Effector memory CD8-positive, alpha-beta T cell (primary cell): ENCODE results near the gene AIMP2.
"Not testable (repeated sequence)": the region's sequence is repeated elsewhere in the genome, so short reads cannot be mapped to it uniquely, and the experiment has no call there.

ENCODE experiments used
- ATAC-seq: fragments of 150-1000 bp; cut with Tn5 transposase; replicated peaks from 2 replicates; pipeline ENCODE4 v1.10.0; 2021; ENCODE audit warnings: mild to moderate bottlenecking, moderate library complexity
- DNase-seq, 3 experiments: peaks; one replicate each; pipeline ENCODE4 v3.0.0; 2021
- H3K27ac Mint-ChIP-seq, 2 donors: one replicate each; pipeline ENCODE4 v1.8.0; 2022; ENCODE audit warnings: mild to moderate bottlenecking in 2 of 2, mixed read lengths in 2 of 2, moderate library complexity in 2 of 2
- H3K27me3 Mint-ChIP-seq, 2 donors: one replicate each; pipeline ENCODE4 v1.8.0; 2022; ENCODE audit warnings: mixed read lengths in 2 of 2
- H3K36me3 Mint-ChIP-seq: one replicate; pipeline ENCODE4 v1.8.0; 2022; ENCODE audit warnings: mild to moderate bottlenecking, moderate library complexity, mixed read lengths; ENCODE audit not compliant: insufficient read depth
- H3K4me1 Mint-ChIP-seq, 2 donors: one replicate each; pipeline ENCODE4 v1.8.0; 2022; ENCODE audit warnings: low read depth in 2 of 2, mixed read lengths in 2 of 2
- H3K4me3 Mint-ChIP-seq, 2 donors: one replicate each; pipeline ENCODE4 v1.8.0; 2022; ENCODE audit warnings: mild to moderate bottlenecking in 2 of 2, mixed read lengths in 2 of 2, moderate library complexity in 2 of 2
- H3K9me3 Mint-ChIP-seq, 2 donors: one replicate each; pipeline ENCODE4 v1.8.0; 2022; ENCODE audit warnings: mixed read lengths in 2 of 2
- total RNA-seq, 9 experiments: gene quantifications; one replicate each; lab custom pipeline; 2026; lab: John Stamatoyannopoulos, UW

The AIMP2 gene
- total RNA-seq = 4.0 to 67.9 (median 11.1) reads per million in 9 experiments

- Mint-ChIP-seq H3K36me3 (peaks cover 11% of the 10 kb centered on the region), H3K4me1 (peaks cover 14 to 24% of the 10 kb centered on the region in 2 donors), H3K9me3 (no peaks in the 10 kb centered on the region), H3K27me3 (no peaks in the 10 kb centered on the region), H3K27ac (peak within 1 kb of the TSS; percentile 87 to 93), H3K4me3 (peak within 1 kb of the TSS; percentile 83 to 88)
- ATAC-seq (peak; percentile 87), DNase-seq (peak; percentile 94 to 96 (median 95))
These were observed at the start of gene AIMP2, which contains the start of gene PMS2 for GRCh38 chr7:6008668-6009611. Gene AIMP2, plus strand, starts transcription at chr7:6009272. Its CDS starts 92 bp downstream, at chr7:6009364. Gene PMS2, minus strand, starts transcription at chr7:6009049. Its CDS starts 30 bp downstream, at chr7:6009019.

DNA sequence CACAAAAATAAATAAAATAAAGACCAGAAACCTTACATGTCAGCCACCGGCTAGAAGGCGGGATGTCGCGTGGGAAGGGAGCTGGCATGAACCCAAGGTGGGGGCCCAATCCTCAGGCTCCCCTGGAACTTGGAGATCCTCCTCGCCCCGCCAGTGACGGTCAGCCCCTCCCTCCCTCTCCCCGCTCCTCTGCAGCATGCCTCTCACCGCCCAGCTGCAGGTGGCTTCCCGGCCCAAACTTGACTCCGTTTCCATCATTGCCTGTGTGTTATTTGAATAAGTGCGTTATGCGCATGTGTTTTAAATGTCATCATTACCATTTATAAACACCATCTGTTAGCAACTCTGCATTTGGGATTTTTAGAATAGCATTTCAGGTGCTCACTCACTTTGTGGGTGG, 45.9 kb upstream of the AIMP2 start:
- not testable (repeated sequence) for H3K4me1 Mint-ChIP-seq, H3K27ac Mint-ChIP-seq, H3K36me3 Mint-ChIP-seq, ATAC-seq, H3K4me3 Mint-ChIP-seq, DNase-seq, H3K9me3 Mint-ChIP-seq, H3K27me3 Mint-ChIP-seq

DNA sequence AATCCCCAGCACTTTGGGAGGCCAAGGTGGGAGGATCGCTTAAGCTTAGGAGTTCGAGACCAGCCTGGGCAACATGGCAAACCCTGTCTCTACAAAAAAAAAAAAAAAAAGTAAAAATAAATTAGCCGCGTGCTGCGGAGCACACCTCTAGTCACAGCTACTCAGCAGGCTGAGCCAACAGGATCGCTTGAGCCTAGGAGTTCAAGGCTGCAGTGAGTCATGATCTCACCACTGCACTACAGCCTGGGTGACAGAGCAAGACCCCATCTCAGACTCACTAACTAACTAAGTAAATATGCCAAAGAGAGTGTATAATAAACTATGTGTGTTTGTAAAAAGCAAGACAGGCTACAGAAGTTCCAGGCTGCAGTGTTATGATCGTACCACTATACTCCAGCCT, 45.3 kb upstream of the AIMP2 start:
- H3K4me1 Mint-ChIP-seq, H3K4me3 Mint-ChIP-seq, DNase-seq, ATAC-seq, H3K36me3 Mint-ChIP-seq, H3K9me3 Mint-ChIP-seq, H3K27me3 Mint-ChIP-seq, H3K27ac Mint-ChIP-seq: not testable (repeated sequence)

- not testable (repeated sequence) for DNase-seq, H3K4me1 Mint-ChIP-seq, H3K4me3 Mint-ChIP-seq, H3K27ac Mint-ChIP-seq, H3K27me3 Mint-ChIP-seq, ATAC-seq, H3K36me3 Mint-ChIP-seq, H3K9me3 Mint-ChIP-seq
These were observed 38.6 kb upstream of the AIMP2 start, which contains the start of gene RSPH10B for GRCh38 chr7:5970347-5970911. Gene RSPH10B, minus strand, starts transcription at chr7:5970689. Its CDS starts 3,573 bp downstream, at chr7:5967116.

DNA sequence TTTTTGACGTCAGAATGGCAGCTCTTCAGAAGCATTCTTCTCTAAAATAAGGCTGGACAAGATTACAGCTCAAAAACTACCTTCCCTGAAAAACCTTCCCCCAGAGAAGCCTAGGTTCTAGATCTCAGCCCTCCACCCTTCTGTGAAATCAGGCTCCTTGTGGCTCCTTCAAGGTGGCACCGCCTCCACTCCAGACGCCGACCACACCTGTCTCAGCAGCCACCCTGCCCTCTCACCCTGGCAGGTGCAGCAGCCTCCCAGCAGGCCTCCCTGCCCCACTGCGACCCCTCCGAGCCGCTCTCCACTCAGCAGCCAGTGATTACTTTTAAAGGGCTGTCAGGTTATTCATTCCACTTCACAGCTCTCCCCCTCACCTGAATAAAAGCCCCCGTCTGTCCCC, 35.5 kb upstream of the AIMP2 start:
- peaks cover 12% of the 10 kb centered on the region for H3K36me3 Mint-ChIP-seq
- ATAC-seq, H3K9me3 Mint-ChIP-seq, H3K4me1 Mint-ChIP-seq, H3K27me3 Mint-ChIP-seq, H3K27ac Mint-ChIP-seq, H3K4me3 Mint-ChIP-seq, DNase-seq: not testable (repeated sequence)

GRCh38 chr7:5979680-5980314, 29.3 kb upstream of the AIMP2 start:
- H3K36me3 Mint-ChIP-seq = peaks cover 36% of the 10 kb centered on the region
- not testable (repeated sequence) for ATAC-seq, H3K27ac Mint-ChIP-seq, H3K4me1 Mint-ChIP-seq, H3K9me3 Mint-ChIP-seq, DNase-seq, H3K27me3 Mint-ChIP-seq, H3K4me3 Mint-ChIP-seq

GRCh38 chr7:5987061-5987460, 22.0 kb upstream of the AIMP2 start:
- H3K9me3 Mint-ChIP-seq, H3K4me1 Mint-ChIP-seq, H3K27me3 Mint-ChIP-seq, ATAC-seq, H3K4me3 Mint-ChIP-seq, DNase-seq, H3K27ac Mint-ChIP-seq: not testable (repeated sequence)
- peaks cover 60% of the 10 kb centered on the region for H3K36me3 Mint-ChIP-seq

DNA sequence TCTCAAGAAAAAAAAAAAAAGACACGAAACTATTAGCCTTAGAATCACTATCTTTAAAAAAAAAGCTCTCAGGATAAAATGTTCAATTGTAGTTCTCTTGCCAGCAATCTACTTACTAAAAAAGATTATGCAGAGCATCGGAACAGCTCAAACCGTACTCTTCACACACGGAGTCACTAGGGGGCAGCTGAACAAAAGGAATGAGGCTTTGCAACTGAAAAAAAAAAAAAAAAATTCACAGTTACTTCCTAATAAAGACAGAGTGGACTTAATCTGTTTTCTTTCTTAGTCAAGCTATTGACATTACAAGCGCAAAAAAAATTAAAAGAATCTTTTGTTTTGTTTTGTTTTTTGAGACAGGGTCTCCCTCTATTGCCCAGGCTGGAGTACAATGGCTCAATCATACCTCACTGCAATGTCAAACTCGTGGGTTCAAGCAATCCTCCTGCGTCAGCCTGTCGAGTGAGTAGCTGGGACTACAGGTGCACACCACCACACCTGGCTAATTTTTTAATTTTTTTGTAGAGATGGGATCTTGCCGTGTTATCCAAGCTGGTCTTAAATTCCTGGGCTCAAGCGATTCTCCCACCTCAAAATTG, 11.8 kb upstream of the AIMP2 start:
- Mint-ChIP-seq H3K36me3 (peaks cover 86% of the 10 kb centered on the region), H3K27ac (no peak overlapping the region), H3K4me3 (no peak overlapping the region), H3K4me1 (no peaks in the 10 kb centered on the region), H3K27me3 (no peaks in the 10 kb centered on the region), H3K9me3 (no peaks in the 10 kb centered on the region)
- DNase-seq (peak; percentile 38 to 53 (median 51)), ATAC-seq (peak; percentile 68)

DNA sequence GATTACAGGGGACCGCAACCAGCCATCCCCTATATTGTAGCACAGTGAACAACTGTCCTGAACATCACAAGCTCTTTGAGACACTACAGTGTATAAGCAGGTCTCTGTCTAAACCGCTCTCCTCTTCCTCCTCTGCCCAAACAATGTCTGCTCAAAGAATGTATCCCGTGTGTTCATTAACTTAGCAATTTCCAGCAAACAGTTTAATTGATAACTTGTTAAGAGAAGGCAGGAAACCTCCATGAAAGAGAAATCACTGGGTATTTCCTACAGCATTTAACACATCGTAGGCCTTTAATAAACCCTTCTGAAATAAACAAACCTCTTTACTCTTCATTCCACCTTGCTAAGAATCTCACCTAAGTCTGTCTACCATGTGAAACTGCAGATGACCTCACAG, 1.7 kb upstream of the AIMP2 start:
- Mint-ChIP-seq H3K4me3 (peak overlapping the region; percentile 47), H3K4me1 (peaks cover 9 to 18% of the 10 kb centered on the region in 2 donors), H3K27me3 (no peaks in the 10 kb centered on the region), H3K27ac (peak overlapping the region in 1 of 2 donors; percentile 18), H3K36me3 (peaks cover 21% of the 10 kb centered on the region), H3K9me3 (no peaks in the 10 kb centered on the region)
- DNase-seq (no peak), ATAC-seq (no peak)

DNA sequence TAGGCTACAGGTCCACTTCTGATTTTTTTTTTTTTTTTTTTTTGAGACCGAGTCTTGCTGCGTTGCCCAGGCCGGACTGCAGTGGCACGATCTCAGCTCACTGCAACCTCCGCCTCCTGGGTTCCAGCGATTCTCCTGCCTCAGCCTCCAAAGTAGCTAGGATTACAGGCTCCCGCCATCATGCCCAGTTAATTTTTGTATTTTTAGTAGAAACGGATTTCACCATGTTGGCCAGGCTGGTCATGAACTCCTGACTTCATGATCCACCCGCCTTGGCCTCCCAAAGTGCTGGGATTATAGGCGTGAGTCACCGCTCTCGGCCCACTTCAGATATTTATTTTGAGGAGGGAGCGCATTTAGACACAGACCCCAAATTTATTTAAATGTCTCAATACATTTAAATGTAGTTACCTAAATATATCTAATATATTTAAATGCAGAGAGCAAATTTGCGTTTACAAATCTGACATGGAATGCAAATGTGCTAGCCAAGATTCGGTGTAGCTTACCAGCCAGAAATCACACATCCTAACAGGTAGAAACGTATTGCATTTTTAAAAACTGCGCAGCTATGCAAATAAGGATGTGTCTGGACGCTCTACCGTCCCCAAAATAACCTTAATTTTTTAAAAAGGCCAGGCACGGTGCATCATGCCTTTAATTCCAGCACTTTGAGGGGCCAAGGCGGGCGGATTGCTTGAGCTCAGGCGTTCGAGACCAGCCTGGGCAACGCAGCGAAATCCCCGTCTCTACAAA, 1.1 kb upstream of the AIMP2 start:
- Mint-ChIP-seq H3K4me1 (peaks cover 14 to 24% of the 10 kb centered on the region in 2 donors), H3K36me3 (peaks cover 17% of the 10 kb centered on the region), H3K4me3 (peak overlapping the region; percentile 83 to 88), H3K27ac (peak overlapping the region in 1 of 2 donors; percentile 18)
- not testable (repeated sequence) for DNase-seq, H3K27me3 Mint-ChIP-seq, ATAC-seq, H3K9me3 Mint-ChIP-seq

GRCh38 chr7:6010370-6010769, 1.3 kb downstream of the AIMP2 start:
- not testable (repeated sequence) for H3K27me3 Mint-ChIP-seq, DNase-seq, ATAC-seq, H3K9me3 Mint-ChIP-seq
- Mint-ChIP-seq H3K4me1 (peaks cover 14 to 24% of the 10 kb centered on the region in 2 donors), H3K4me3 (peak overlapping the region; percentile 83 to 88), H3K36me3 (peaks cover 16% of the 10 kb centered on the region), H3K27ac (peak overlapping the region; percentile 31 to 93)

GRCh38 chr7:6011541-6011940, 2.5 kb downstream of the AIMP2 start:
- H3K27me3 Mint-ChIP-seq = no peaks in the 10 kb centered on the region
- DNase-seq (no peak), ATAC-seq (no peak)
- no peak overlapping the region for H3K4me3 Mint-ChIP-seq
- peaks cover 20% of the 10 kb centered on the region for H3K36me3 Mint-ChIP-seq
- no peaks in the 10 kb centered on the region for H3K9me3 Mint-ChIP-seq
- no peak overlapping the region for H3K27ac Mint-ChIP-seq
- H3K4me1 Mint-ChIP-seq = peaks cover 14 to 24% of the 10 kb centered on the region in 2 donors
